ENCODE data around the gene CABLES2. TPM values are rescaled to one million over a fixed set of nuclear protein-coding genes. Genes with fewer than 3 reads are reported as not detected.

CABLES2 gene
- total RNA-seq, 4 donors from 2014 or later: 2.0 to 6.9 (median 4.1) TPM

DNA sequence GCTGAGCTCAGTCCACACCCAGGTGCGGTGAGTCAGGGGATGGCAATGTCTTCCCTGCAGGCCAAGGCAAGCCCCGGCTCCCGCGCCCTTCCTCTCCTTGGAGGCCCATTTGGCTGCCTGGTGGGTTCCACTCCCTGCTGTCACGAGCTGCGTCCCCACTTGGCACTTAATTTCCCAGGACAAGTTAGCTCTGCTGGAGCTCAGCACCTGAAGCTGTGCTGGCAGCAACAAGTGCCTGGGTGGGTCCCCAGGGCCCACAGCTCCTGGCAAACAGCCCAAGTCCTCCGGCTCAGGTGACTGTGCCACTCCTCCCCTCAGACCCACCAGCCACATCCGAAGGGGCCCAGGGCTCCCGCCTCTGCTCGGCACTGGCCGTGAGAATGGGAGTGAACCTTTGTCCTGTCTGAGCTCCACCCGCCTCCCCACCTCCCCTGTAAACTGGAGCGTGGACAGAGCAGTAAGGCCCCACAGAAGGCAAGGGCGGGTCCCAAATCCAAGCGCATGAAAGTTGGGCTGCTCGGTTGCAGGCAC is 56.9 kb downstream of the CABLES2 start:
- WGBS: 62% methylated on average over 7 of the region's 16 CpGs
- no peak overlapping the region for H3K4me3 ChIP-seq
- no peaks in the 10 kb centered on the region for H3K27me3 ChIP-seq
- H3K36me3 ChIP-seq: peaks cover 27 to 80% (median 68%) of the 10 kb centered on the region in 4 donors
- no peak for DNase-seq (ENCODE audit: extremely low spot score)
- peaks cover 29 to 40% (median 32%) of the 10 kb centered on the region in 4 donors for H3K4me1 ChIP-seq
- no peaks in the 10 kb centered on the region for H3K9me3 ChIP-seq
- intact Hi-C loops (cut with DNase I): no loop called here
- TF ChIP-seq EP300 (IDR thresholded peaks at IDR 0.05) (no peak), POLR2A (IDR thresholded peaks at IDR 0.05; ENCODE audit: low read depth) (no peak), POLR2AphosphoS5 (IDR thresholded peaks at IDR 0.05) (no peak)
- TF ChIP-seq, protein P1, sequence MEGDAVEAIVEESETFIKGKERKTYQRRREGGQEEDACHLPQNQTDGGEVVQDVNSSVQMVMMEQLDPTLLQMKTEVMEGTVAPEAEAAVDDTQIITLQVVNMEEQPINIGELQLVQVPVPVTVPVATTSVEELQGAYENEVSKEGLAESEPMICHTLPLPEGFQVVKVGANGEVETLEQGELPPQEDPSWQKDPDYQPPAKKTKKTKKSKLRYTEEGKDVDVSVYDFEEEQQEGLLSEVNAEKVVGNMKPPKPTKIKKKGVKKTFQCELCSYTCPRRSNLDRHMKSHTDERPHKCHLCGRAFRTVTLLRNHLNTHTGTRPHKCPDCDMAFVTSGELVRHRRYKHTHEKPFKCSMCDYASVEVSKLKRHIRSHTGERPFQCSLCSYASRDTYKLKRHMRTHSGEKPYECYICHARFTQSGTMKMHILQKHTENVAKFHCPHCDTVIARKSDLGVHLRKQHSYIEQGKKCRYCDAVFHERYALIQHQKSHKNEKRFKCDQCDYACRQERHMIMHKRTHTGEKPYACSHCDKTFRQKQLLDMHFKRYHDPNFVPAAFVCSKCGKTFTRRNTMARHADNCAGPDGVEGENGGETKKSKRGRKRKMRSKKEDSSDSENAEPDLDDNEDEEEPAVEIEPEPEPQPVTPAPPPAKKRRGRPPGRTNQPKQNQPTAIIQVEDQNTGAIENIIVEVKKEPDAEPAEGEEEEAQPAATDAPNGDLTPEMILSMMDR (IDR thresholded peaks at IDR 0.05): no peak
- H3K27ac ChIP-seq (replicated peaks in 1 of 4): peak overlapping the region; percentile 20 to 93 (median 62)

DNA sequence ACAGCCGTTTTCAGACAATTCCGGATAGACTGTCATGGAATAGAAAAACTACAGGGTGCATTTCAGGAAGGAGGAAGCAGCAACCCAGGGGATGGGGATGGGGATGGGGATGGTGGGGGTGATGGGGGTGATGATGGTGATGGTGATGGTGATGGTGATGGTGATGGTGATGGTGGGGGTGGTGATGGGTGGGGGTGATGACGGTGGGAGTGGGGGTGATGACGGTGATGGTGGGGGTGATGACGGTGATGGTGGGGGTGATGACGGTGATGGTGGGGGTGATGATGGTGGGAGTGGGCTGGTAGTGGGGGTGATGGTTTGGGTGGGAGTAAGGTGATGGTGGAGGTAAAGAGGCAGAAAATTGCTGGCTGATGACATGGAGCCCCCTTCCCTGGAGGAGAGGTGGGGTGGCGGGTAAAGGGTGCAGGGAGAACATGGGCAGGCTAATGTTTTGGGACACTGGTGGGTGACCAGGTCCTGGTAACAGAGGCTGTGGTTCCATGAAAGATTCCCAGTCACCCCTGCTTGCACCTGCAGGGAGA is 57.5 kb downstream of the CABLES2 start:
- 75% methylated on average over 7 of the region's 7 CpGs for WGBS
- no peaks in the 10 kb centered on the region for H3K27me3 ChIP-seq
- H3K4me1 ChIP-seq: peaks cover 24 to 34% (median 27%) of the 10 kb centered on the region in 4 donors
- TF ChIP-seq, protein P1 (IDR thresholded peaks at IDR 0.05): no peak
- TF ChIP-seq POLR2AphosphoS5 (IDR thresholded peaks at IDR 0.05) (no peak), EP300 (IDR thresholded peaks at IDR 0.05) (no peak), POLR2A (IDR thresholded peaks at IDR 0.05; ENCODE audit: low read depth) (no peak)
- peak overlapping the region; percentile 20 to 93 (median 62) for H3K27ac ChIP-seq (replicated peaks in 1 of 4)
- H3K4me3 ChIP-seq: no peak overlapping the region
- H3K36me3 ChIP-seq: peaks cover 31 to 84% (median 73%) of the 10 kb centered on the region in 4 donors
- intact Hi-C loops (cut with DNase I): no loop called here
- H3K9me3 ChIP-seq: no peaks in the 10 kb centered on the region
- DNase-seq (ENCODE audit: extremely low spot score): no peak

DNA sequence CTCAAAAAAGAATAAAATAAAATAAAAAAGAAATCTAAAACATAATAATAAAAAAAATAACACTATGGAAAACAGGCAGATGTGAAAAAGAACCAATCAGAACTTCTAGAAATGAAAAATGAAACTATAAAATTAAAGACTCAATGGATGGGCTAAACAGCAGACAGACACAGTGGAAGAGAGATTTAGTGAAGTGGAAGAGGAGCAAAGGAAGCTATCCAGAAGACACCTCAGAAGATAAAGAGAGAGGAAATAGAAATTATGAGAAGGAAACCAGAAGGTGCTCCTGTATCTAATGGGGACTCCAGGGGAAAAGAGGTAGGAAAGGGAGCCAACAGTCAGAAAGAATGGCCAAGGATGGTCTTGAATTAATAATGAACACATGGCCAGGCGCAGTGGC is 58.5 kb downstream of the CABLES2 start:
- TF ChIP-seq POLR2AphosphoS5 (IDR thresholded peaks at IDR 0.05): no peak
- no peak for TF ChIP-seq POLR2A (IDR thresholded peaks at IDR 0.05; ENCODE audit: low read depth)
- TF ChIP-seq EP300 (IDR thresholded peaks at IDR 0.05): no peak
- TF ChIP-seq, protein P1 (IDR thresholded peaks at IDR 0.05): no peak
- H3K36me3 ChIP-seq: peaks cover 32 to 92% (median 78%) of the 10 kb centered on the region in 4 donors

DNA sequence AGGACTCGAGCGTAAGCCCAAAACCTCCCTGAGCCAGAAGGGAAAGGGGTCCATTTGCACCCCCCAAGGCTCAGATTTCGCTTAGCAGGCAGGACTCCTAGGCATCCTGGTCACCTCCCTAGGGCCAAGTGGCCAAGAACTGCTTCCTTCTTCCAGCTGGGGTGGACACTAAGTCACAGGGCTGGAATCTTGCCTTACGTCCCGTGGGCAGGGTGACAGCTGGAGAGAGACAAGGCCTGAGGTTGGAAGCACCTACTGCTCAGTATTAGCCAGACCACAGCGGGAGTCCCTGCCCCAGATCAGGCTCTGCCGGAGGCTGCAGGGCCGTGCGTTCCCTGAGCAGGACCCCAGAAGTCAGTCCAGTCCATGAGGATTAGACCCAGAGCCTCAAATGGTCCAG is 59.6 kb downstream of the CABLES2 start:
- Histone ChIP-seq H3K4me1 (peaks cover 4 to 12% (median 6%) of the 10 kb centered on the region in 4 donors), H3K27ac (replicated peaks in 1 of 4) (no peak overlapping the region), H3K36me3 (peaks cover 35 to 93% (median 81%) of the 10 kb centered on the region in 4 donors), H3K27me3 (no peaks in the 10 kb centered on the region), H3K4me3 (no peak overlapping the region), H3K9me3 (no peaks in the 10 kb centered on the region)
- no peak for TF ChIP-seq POLR2AphosphoS5 (IDR thresholded peaks at IDR 0.05)
- no peak for DNase-seq (ENCODE audit: extremely low spot score)
- intact Hi-C loops (cut with DNase I): no loop called here
- no CpG with 5 or more reads among the region's 9 CpGs for WGBS

More for the DNA sequence above, 58.5 kb downstream of the CABLES2 start:
- Histone ChIP-seq H3K9me3 (no peaks in the 10 kb centered on the region), H3K4me1 (peaks cover 15 to 24% (median 17%) of the 10 kb centered on the region in 4 donors), H3K27ac (replicated peaks in 1 of 4) (no peak overlapping the region), H3K27me3 (no peaks in the 10 kb centered on the region), H3K4me3 (no peak overlapping the region)
- WGBS: 91% methylated on average over 1 of the region's 1 CpG
- no peak for DNase-seq (ENCODE audit: extremely low spot score)
- intact Hi-C loops (cut with DNase I): no loop called here

DNA sequence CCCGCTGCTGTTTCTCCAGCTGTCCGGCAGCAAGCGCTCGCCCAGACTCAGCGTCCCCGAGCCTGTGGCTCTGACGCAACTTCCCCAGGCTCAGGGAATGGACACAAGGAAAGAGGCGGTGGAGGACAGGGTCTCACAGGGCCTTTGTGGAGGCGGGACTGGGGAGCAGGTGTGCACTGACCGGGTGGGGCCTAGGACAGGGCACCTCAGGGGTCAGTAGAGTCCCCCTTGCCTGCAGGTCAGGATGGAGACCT is 60.0 kb downstream of the CABLES2 start:
- no peak for DNase-seq (ENCODE audit: extremely low spot score)
- Histone ChIP-seq H3K4me1 (peaks cover under 1 to 9% (median 2%) of the 10 kb centered on the region in 4 donors), H3K27me3 (no peaks in the 10 kb centered on the region), H3K9me3 (no peaks in the 10 kb centered on the region), H3K4me3 (no peak overlapping the region), H3K36me3 (peaks cover 33 to 93% (median 79%) of the 10 kb centered on the region in 4 donors), H3K27ac (replicated peaks in 1 of 4) (no peak overlapping the region)
- no peak for TF ChIP-seq EP300 (IDR thresholded peaks at IDR 0.05)
- TF ChIP-seq POLR2AphosphoS5 (IDR thresholded peaks at IDR 0.05): no peak
- TF ChIP-seq, protein P1 (IDR thresholded peaks at IDR 0.05): no peak
- no peak for TF ChIP-seq POLR2A (IDR thresholded peaks at IDR 0.05; ENCODE audit: low read depth)
- WGBS: 88% methylated on average over 7 of the region's 10 CpGs
- intact Hi-C loops (cut with DNase I): no loop called here
